Measurements from ENCODE around the gene C14orf132.

GRCh38 chr14:96002498-96002884 is 36.7 kb upstream of the C14orf132 start:
- TF ChIP-seq PATZ1 (CRISPR knock-in tag; IDR thresholded peaks at IDR 0.05; ENCODE audit: borderline replicate concordance) = no peak
- TF ChIP-seq ARNTL (CRISPR knock-in tag; IDR thresholded peaks at IDR 0.05; ENCODE audit: borderline replicate concordance, low read depth) = no peak
- no peak for TF ChIP-seq ZFP3 (CRISPR knock-in tag; IDR thresholded peaks at IDR 0.05)
- TF ChIP-seq CREB5 (CRISPR knock-in tag; IDR thresholded peaks at IDR 0.05; ENCODE audit: low read depth) = no peak
- no peak for TF ChIP-seq ESRRG (CRISPR knock-in tag; IDR thresholded peaks at IDR 0.05)
- TF ChIP-seq GLIS3 (CRISPR knock-in tag; IDR thresholded peaks at IDR 0.05) = no peak
- TF ChIP-seq ZNF70 (CRISPR knock-in tag; IDR thresholded peaks at IDR 0.05) = no peak
- TF ChIP-seq CSDC2 (CRISPR knock-in tag; IDR thresholded peaks at IDR 0.05) = no peak
- no peak for TF ChIP-seq TOX (CRISPR knock-in tag; IDR thresholded peaks at IDR 0.05; ENCODE audit: borderline replicate concordance)

All from SK-N-SH treated with all-trans-retinoic acid at 6 μM for 48 hours (cell line).